Upper lobe of left lung (tissue), 4 donors: Measurements from ENCODE around the gene GRB10.

Source experiments
- CTCF ChIP-seq, 6 experiments: fragments of 450-650 bp in 4 of 6; fragments of 200-600 bp in 2 of 6; sonication (generic) in 2 of 6; IDR thresholded peaks; one replicate each; pipeline ENCODE4 v1.5.1; 2016 to 2019; ENCODE audit warnings: antibody characterized with exemption in 6 of 6
- POLR2A ChIP-seq, 4 donors: fragments of 450-650 bp; IDR thresholded peaks; one replicate each; pipeline ENCODE4 v1.5.1; 2016 to 2017; ENCODE audit warnings: antibody characterized with exemption in 4 of 4, mild to moderate bottlenecking in 2 of 4
- POLR2AphosphoS5 ChIP-seq, 2 donors: sonication (generic); formaldehyde crosslinking; IDR thresholded peaks; one replicate each; pipeline ENCODE4 v1.5.1; 2017; ENCODE audit warnings: antibody characterized with exemption in 2 of 2

GRCh38 chr7:50666124-50666496 lies 116.6 kb downstream of the GRB10 start:
- TF ChIP-seq CTCF (IDR thresholded peaks at IDR 0.05) (no peak), POLR2A (IDR thresholded peaks at IDR 0.05) (no peak), POLR2AphosphoS5 (IDR thresholded peaks at IDR 0.05) (no peak)
